HepG2 (cell line): ENCODE data around the gene AXIN2. TPM values are rescaled to one million over a fixed set of nuclear protein-coding genes. Genes with fewer than 3 reads are reported as not detected.

Experiments
- DBP ChIP-seq: sonication (generic); formaldehyde crosslinking; IDR thresholded peaks from 2 replicates; pipeline ENCODE4 v1.4.0; 2020; ENCODE audit warnings: missing genetic modification reagents; ENCODE audit errors: not compliant biosample characterization
- DNMT3B ChIP-seq: conservative IDR thresholded peaks from 2 replicates; pipeline ENCODE4 v1.6.1; 2016; ENCODE audit warnings: missing biosample characterization, control low read depth
- FOXO1 ChIP-seq: sonication (generic); formaldehyde crosslinking; IDR thresholded peaks from 2 replicates; pipeline ENCODE4 v1.4.0; 2020; ENCODE audit warnings: missing genetic modification reagents
- SKI ChIP-seq: fragments of 450-650 bp; IDR thresholded peaks from one replicate; pipeline ENCODE4 v1.6.1; 2018; ENCODE audit warnings: mild to moderate bottlenecking; ENCODE audit not compliant: partially characterized antibody
- TBP ChIP-seq: sonication (generic); formaldehyde crosslinking; IDR thresholded peaks from 2 replicates; pipeline ENCODE4 v1.5.0; 2020; ENCODE audit warnings: missing genetic modification reagents
- THAP11 ChIP-seq: IDR thresholded peaks from 2 replicates; pipeline ENCODE4 v1.6.1; 2016; ENCODE audit warnings: missing biosample characterization, missing genetic modification reagents
- U2AF2 ChIP-seq: fragments of 200-400 bp; formaldehyde crosslinking; IDR thresholded peaks from 2 replicates; pipeline ENCODE4 v1.6.1; 2017; ENCODE audit warnings: low read depth, mild to moderate bottlenecking, low read length
- ZBTB33 ChIP-seq: sonication (generic); formaldehyde crosslinking; IDR thresholded peaks from 2 replicates; pipeline ENCODE4 v1.4.0; 2020; ENCODE audit warnings: missing genetic modification reagents
- ZNF121 ChIP-seq: sonication (generic); formaldehyde crosslinking; IDR thresholded peaks from 2 replicates; pipeline ENCODE4 v1.5.0; 2020; ENCODE audit warnings: mild to moderate bottlenecking, missing genetic modification reagents
- ZNF335 ChIP-seq: sonication (generic); formaldehyde crosslinking; IDR thresholded peaks from 2 replicates; pipeline ENCODE4 v1.4.0; 2020; ENCODE audit warnings: missing genetic modification reagents
- ZNF362 ChIP-seq: sonication (generic); formaldehyde crosslinking; IDR thresholded peaks from 2 replicates; pipeline ENCODE4 v1.4.0; 2020; ENCODE audit warnings: missing genetic modification reagents, mild to moderate bottlenecking, borderline replicate concordance
- ZNF414 ChIP-seq: sonication (generic); formaldehyde crosslinking; IDR thresholded peaks from 2 replicates; pipeline ENCODE4 v1.5.0; 2020; ENCODE audit warnings: missing genetic modification reagents
- ZNF431 ChIP-seq: sonication (generic); formaldehyde crosslinking; IDR thresholded peaks from 2 replicates; pipeline ENCODE4 v1.9.0; 2022; ENCODE audit warnings: missing genetic modification reagents, low read depth, mild to moderate bottlenecking, borderline replicate concordance
- ZNF451 ChIP-seq: sonication (generic); formaldehyde crosslinking; IDR thresholded peaks from 2 replicates; pipeline ENCODE4 v1.5.0; 2020; ENCODE audit warnings: mild to moderate bottlenecking, missing genetic modification reagents
- ZNF660 ChIP-seq: sonication (generic); formaldehyde crosslinking; IDR thresholded peaks from 2 replicates; pipeline ENCODE4 v1.5.1; 2020; ENCODE audit warnings: mild to moderate bottlenecking, low read depth, missing genetic modification reagents, borderline replicate concordance
- ZNF775 ChIP-seq: sonication (generic); formaldehyde crosslinking; IDR thresholded peaks from 2 replicates; pipeline ENCODE4 v1.4.0; 2020; ENCODE audit warnings: missing genetic modification reagents, mild to moderate bottlenecking, moderate library complexity, borderline replicate concordance
- ZNF839 ChIP-seq: sonication (generic); formaldehyde crosslinking; IDR thresholded peaks from 2 replicates; pipeline ENCODE4 v1.4.0; 2020; ENCODE audit warnings: missing genetic modification reagents, mild to moderate bottlenecking, borderline replicate concordance
- polyA plus RNA-seq, 8 experiments: library from polyadenylated mRNA; depleted of rRNA in 3 of 8; stranded (reverse) in 7 of 8; unstranded in 1 of 8; fragments of >200 nt; fragmentation: Illumina TruSeq in 4 of 8; extraction: Trizol in 4 of 8; gene quantifications; 2 replicates each; pipeline versions ENCODE4 v1.2.1 to v1.2.3, GENCODE V29; 2011 to 2016; ENCODE audit warnings: low read depth in 4 of 8, missing spikeins in 1 of 8, mixed read lengths in 1 of 8; ENCODE audit not compliant: insufficient read depth in 1 of 8
- total RNA-seq, 5 experiments: library from RNA; depleted of rRNA; stranded (reverse); fragments of >200 nt; fragmentation: Illumina TruSeq; extraction: Trizol; gene quantifications; 2 replicates each; pipeline ENCODE4 v1.2.3, GENCODE V29; 2016; ENCODE audit warnings: low read depth in 1 of 5
- TF ChIP-seq, protein P1 (sequence below): sonication (generic); formaldehyde crosslinking; IDR thresholded peaks from 2 replicates; pipeline ENCODE4 v1.8.1; 2023; ENCODE audit warnings: missing genetic modification reagents, mild to moderate bottlenecking, borderline replicate concordance
- TF ChIP-seq, protein P2 (sequence below): sonication (generic); formaldehyde crosslinking; IDR thresholded peaks from 2 replicates; pipeline ENCODE4 v1.9.0; 2021; ENCODE audit warnings: missing genetic modification reagents, borderline replicate concordance

AXIN2 gene
- total and polyA plus RNA-seq, 2 of the 13 experiments (the other 11 are each of a cell fraction or from before 2014, with no cell fraction given) = 58.6 to 63.4 TPM

- TF ChIP-seq ZBTB33 = peak; percentile 63; the same call in 1 of the 2 replicates
- TF ChIP-seq, protein P1, sequence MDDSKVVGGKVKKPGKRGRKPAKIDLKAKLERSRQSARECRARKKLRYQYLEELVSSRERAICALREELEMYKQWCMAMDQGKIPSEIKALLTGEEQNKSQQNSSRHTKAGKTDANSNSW (CRISPR knock-in tag) = peak; percentile 94; the same call in 1 of the 2 replicates
- TF ChIP-seq, protein P2, sequence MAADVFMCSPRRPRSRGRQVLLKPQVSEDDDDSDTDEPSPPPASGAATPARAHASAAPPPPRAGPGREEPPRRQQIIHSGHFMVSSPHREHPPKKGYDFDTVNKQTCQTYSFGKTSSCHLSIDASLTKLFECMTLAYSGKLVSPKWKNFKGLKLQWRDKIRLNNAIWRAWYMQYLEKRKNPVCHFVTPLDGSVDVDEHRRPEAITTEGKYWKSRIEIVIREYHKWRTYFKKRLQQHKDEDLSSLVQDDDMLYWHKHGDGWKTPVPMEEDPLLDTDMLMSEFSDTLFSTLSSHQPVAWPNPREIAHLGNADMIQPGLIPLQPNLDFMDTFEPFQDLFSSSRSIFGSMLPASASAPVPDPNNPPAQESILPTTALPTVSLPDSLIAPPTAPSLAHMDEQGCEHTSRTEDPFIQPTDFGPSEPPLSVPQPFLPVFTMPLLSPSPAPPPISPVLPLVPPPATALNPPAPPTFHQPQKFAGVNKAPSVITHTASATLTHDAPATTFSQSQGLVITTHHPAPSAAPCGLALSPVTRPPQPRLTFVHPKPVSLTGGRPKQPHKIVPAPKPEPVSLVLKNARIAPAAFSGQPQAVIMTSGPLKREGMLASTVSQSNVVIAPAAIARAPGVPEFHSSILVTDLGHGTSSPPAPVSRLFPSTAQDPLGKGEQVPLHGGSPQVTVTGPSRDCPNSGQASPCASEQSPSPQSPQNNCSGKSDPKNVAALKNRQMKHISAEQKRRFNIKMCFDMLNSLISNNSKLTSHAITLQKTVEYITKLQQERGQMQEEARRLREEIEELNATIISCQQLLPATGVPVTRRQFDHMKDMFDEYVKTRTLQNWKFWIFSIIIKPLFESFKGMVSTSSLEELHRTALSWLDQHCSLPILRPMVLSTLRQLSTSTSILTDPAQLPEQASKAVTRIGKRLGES (CRISPR knock-in tag) = peak; percentile 96
- peak; percentile 72; the same call in 1 of the 2 replicates for TF ChIP-seq ZNF451 (CRISPR knock-in tag)
- no peak for TF ChIP-seq TBP (CRISPR knock-in tag)
- TF ChIP-seq SKI = peak; percentile 50
- 0 out of 2 replicates have a peak, but pooled peaks have one; percentile 76 for TF ChIP-seq ZNF414 (CRISPR knock-in tag)
- TF ChIP-seq DNMT3B (CRISPR knock-in tag) = peak; percentile 98
- TF ChIP-seq ZNF335 (CRISPR knock-in tag) = no peak
- no peak for TF ChIP-seq ZNF775 (CRISPR knock-in tag)
- peak; percentile 54 for TF ChIP-seq FOXO1
- peak; percentile 83 for TF ChIP-seq ZNF362 (CRISPR knock-in tag)
- 0 out of 2 replicates have a peak, but pooled peaks have one; percentile 15 for TF ChIP-seq U2AF2
- TF ChIP-seq ZNF431 (CRISPR knock-in tag) = 0 out of 2 replicates have a peak, but pooled peaks have one; percentile 79
- TF ChIP-seq ZNF660 (CRISPR knock-in tag) = 0 out of 2 replicates have a peak, but pooled peaks have one; percentile 91
- TF ChIP-seq ZNF839 = peak; percentile 73; the same call in 1 of the 2 replicates
- TF ChIP-seq ZNF121 = peak; percentile 79
- no peak for TF ChIP-seq DBP (CRISPR knock-in tag)
- TF ChIP-seq THAP11 (CRISPR knock-in tag) = no peak; the same call in 1 of the 2 replicates
Observed at GRCh38 chr17:65561452-65562205, at the start of gene AXIN2 (continued).
